ENCODE measurements around the gene MICB.
"Not testable (repeated sequence)": the region's sequence is repeated elsewhere in the genome, so short reads cannot be mapped to it uniquely, and the experiment has no call there.

MICB gene

DNA sequence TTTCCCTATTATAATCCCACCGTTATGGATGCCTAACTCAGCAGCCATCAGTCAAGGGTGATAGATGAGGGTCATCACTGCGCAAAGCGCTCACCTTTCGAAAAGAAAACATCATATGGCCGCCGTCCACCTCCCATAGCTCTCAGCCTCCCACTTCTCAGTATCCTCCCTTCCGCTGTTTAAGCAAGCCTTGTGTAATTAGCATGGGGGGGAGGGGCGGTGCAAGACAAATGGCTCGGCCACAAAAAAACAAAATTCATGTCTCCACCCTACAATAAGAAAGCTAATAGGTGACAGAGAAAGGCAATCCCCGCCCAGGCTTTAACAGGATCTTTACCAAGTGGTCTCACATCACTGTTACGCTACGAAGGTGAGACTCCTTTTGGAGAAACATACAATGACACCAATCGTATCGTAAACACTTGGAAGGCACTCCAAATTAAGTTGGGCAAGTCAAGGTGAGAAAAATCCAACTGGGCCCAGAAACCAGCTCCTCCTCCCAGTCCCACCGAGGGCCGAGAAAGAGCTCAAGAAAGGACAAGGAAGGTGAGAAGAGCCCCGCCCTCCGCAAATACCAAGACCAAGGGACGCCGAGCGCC is 43.2 kb downstream of the MICB start:
- peak in 1 of 2 donors; percentile 29 for DNase-seq (ENCODE audit: low read depth in 2 of 2)

DNA sequence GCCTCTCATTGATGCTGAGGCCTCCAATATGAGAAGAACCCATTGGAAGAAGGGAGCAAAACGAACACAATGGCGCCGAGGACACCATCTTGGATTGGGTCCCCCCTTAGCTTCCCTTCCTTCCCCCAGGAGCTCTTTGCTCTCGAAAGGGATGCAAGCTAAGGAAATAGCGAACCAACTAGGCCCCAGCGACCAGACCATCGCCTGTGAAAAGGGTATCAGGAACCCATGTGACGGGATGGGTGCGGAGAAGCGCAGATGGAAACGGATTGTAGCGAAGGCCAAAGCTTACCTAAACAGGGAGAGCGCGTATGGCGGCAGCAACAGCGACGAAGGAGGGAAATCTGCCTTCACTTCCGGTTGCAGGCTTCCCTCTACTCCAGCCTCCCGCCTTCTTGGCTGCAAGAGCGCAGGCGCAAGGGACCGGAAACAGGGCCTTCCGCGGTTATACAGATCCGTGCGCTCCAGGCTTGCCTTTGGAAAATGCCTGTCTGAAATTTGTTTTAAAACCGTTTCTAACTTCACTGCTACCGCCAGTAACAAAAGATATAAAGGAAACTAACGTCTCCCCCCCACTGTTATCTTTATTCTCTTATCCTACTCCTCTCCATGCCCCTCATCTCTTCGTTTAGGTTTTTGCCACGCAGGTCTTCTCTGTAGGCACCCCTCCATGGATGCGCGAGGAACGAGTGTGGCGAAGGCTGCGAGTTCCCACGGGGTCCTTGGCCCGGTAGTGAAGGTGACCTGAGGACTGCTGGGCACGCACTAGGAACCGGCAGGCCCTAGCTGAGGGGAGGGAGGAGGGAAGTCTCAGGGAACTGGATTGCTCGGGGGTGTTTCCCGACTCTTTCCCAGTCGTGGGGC is 43.9 kb downstream of the MICB start, which contains the start of gene DDX39B:
DDX39B (minus strand) TSS at position 346 of the 864 bp plus-strand sequence. CDS start 1,471 bp downstream, outside the sequence.
- peak; percentile 66 to 88 for DNase-seq (ENCODE audit: low read depth in 2 of 2)

GRCh38 chr6:31543639-31544038 is 45.7 kb downstream of the MICB start:
- no peak for DNase-seq (ENCODE audit: low read depth in 2 of 2)

- no peak for DNase-seq (ENCODE audit: low read depth in 2 of 2)
Observed at GRCh38 chr6:31544676-31545075, 46.7 kb downstream of the MICB start.

DNA sequence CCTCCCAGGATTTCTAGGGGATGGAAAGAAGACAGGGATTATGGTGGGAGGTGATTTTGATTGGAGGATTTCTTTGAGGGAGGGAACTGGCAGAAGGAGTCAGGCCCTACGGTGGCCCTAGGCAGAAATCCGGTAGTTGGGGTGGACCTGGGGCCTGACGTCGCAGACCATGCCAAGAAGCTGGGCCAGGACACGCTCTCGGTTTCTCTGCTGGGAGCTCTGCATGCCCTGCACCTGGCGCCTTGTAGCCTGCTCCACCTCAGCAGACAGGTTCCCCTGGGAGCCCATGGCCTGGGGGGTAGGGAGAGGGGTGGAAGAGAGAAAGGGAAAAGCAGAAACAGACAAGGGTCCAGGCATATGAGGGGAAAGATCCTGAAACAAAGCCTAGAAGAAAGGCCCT is 47.3 kb downstream of the MICB start:
- no peak for DNase-seq (ENCODE audit: low read depth in 2 of 2)

DNA sequence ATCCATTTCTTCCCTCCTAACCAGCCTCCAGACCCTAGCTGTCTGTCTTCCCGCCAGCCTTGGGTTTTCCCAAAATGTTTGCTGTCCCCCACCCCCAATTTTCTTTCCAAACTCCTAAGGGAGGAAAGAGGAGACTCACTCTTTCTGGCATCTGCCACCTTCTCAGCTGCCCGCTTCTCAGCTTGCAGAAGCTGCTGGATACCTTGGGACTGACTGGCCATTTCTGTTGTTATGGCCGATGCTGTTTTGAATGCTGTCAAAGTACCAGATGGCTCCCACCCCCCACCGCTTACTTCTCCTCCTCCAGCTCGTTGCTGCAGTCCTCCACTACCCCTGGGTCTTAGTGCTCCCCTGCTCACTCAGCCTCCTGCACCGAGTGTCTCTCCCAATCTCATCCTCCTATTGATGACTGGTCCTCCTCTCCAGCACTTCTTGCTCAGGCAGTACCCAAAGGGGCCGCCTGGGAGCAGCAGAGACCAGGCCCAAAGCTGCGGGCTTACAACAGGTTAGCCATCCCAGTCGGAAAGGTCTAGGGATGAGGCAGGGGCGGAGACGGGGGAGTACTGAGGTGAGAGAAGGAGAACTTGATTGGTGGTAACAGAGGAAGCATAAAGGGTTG is 48.5 kb downstream of the MICB start, which contains the start of gene ATP6V1G2:
ATP6V1G2 (minus strand) TSS at position 270 of the 619 bp plus-strand sequence; CDS start at position 221, 49 bp downstream.
- peak; percentile 55 to 79 for DNase-seq (ENCODE audit: low read depth in 2 of 2)

- peak; percentile 71 to 78 for DNase-seq (ENCODE audit: low read depth in 2 of 2)
Observed at GRCh38 chr6:31546958-31547726, 49.2 kb downstream of the MICB start, which contains the start of gene NFKBIL1. Gene NFKBIL1, plus strand, starts transcription at chr6:31547608. Its CDS starts 87 bp downstream, at chr6:31547695.

DNA sequence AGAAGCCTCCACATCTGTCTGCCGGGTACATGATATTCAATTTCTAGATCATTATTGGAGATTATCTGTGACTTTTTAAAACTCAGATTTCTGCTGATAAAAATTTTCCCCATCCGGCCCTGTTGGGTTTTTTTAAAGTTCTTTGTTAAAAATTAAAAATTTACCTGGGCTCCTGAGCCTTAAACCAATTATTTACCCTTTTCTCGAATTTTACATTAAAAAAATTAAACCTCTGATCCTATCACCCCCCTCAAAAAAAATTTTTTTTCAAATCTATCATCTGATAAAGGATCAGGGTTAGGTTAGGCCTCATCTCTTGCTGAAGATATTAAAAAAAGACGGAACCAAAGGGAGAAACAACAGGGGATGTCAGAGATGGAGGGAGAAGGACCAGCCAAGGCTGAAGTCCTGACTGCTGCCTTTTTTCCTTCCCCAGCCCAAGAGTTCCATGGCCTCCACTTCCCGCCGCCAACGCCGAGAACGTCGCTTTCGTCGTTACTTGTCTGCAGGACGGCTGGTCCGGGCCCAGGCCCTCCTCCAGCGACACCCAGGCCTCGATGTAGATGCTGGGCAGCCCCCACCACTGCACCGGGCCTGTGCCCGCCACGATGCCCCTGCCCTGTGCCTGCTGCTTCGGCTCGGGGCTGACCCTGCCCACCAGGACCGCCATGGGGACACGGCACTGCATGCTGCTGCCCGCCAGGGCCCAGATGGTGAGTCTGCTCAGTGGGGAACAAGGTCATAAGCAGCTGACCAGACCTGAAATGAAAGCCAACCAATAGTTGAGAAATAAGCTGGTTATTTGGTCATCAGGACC is 50.0 kb downstream of the MICB start:
- no peak for DNase-seq (ENCODE audit: low read depth in 2 of 2)

GRCh38 chr6:31548544-31548873 is 50.6 kb downstream of the MICB start:
- no peak for DNase-seq (ENCODE audit: low read depth in 2 of 2)

GRCh38 chr6:31551371-31551770 is 53.4 kb downstream of the MICB start:
- DNase-seq (ENCODE audit: low read depth in 2 of 2): not testable (repeated sequence)

GRCh38 chr6:31556307-31556706 is 58.4 kb downstream of the MICB start:
- DNase-seq (ENCODE audit: low read depth in 2 of 2): no peak

- no peak for DNase-seq (ENCODE audit: low read depth in 2 of 2)
Observed at GRCh38 chr6:31557443-31558317, 59.7 kb downstream of the MICB start.

- no peak for DNase-seq (ENCODE audit: low read depth in 2 of 2)
Observed at GRCh38 chr6:31558318-31558625, 60.3 kb downstream of the MICB start.

GRCh38 chr6:31558631-31559500 is 60.9 kb downstream of the MICB start:
- DNase-seq (ENCODE audit: low read depth in 2 of 2): no peak

DNA sequence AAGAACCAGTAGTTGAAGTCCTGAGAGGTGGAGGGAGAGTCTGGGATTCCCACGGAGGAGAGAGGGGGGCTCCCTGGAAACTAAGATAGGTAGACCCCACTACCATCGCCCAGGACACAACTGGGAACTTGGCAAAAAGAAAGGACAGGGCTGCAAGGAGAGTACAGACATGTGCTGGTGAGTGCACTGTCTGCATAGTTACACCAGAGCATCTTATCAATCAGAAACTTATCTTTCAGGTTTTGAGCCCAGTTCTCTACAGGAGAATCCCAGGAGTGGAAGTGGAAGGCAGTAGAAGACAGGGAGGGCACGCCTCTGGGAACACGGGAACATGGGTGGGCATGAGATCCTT is 61.6 kb downstream of the MICB start:
- DNase-seq (ENCODE audit: low read depth in 2 of 2): no peak

- no peak for DNase-seq (ENCODE audit: low read depth in 2 of 2)
Observed at GRCh38 chr6:31559958-31560696, 62.2 kb downstream of the MICB start.

GRCh38 chr6:31560697-31561058 is 62.7 kb downstream of the MICB start:
- no peak for DNase-seq (ENCODE audit: low read depth in 2 of 2)

Measured in stimulated activated CD4-positive, alpha-beta T cell treated with anti-CD3 and anti-CD28 coated beads, Interleukin-1b, Interleukin-23, amount 100 ng/mL, for 1 hour (primary cell).